ENCODE results near the gene NHP2.

The NHP2 gene

DNA sequence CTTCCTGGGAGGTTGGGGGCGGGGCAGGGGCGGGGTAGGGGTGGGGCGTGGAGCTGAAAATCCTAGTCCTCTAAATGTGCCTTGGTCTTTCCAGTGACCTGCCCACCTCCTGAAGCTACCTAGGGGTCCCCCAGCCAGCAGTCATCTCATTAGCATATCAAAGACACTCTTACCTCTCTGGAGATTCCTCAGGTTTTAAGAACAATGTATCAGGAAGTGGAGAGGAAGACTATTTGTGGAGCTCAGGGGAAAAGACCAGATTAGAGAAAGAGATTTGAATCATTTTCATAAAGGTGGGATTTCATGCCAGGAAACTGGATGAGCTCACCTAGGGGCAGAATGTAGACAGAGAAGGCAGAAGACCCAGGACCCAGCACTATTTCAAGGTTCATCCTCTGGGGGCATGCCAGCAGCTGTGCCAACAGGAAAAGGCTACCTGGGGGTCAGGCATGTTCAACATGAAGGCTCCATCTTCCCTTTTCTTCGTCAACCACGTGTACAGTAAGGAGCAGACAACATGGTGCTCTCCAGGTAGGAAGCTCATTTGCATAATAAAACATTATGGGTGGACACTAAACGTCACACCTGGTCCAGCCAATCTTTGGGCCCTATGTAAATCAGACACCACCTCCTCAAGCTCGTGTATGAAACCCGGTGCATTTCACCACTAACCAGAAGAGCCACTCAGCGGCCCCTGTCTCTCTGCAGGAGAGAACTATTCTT is 26.6 kb upstream of the NHP2 start:
- TF ChIP-seq, protein P1, sequence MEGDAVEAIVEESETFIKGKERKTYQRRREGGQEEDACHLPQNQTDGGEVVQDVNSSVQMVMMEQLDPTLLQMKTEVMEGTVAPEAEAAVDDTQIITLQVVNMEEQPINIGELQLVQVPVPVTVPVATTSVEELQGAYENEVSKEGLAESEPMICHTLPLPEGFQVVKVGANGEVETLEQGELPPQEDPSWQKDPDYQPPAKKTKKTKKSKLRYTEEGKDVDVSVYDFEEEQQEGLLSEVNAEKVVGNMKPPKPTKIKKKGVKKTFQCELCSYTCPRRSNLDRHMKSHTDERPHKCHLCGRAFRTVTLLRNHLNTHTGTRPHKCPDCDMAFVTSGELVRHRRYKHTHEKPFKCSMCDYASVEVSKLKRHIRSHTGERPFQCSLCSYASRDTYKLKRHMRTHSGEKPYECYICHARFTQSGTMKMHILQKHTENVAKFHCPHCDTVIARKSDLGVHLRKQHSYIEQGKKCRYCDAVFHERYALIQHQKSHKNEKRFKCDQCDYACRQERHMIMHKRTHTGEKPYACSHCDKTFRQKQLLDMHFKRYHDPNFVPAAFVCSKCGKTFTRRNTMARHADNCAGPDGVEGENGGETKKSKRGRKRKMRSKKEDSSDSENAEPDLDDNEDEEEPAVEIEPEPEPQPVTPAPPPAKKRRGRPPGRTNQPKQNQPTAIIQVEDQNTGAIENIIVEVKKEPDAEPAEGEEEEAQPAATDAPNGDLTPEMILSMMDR (IDR thresholded peaks at IDR 0.05; ENCODE audit: insufficient read depth, low read length, missing control alignments): no peak
- CTCF ChIA-PET: interaction anchor here (1.3 kb wide), 1 partner anchor 18 kb away, joined by 4 read pairs; no protein-coding TSS in a partner anchor
- POLR2A ChIA-PET: no interaction called here
- no peak for DNase-seq (ENCODE audit: low read depth, low spot score)
- no peak overlapping the region for H3K4me3 ChIP-seq (ENCODE audit: low read depth, low read length)

DNA sequence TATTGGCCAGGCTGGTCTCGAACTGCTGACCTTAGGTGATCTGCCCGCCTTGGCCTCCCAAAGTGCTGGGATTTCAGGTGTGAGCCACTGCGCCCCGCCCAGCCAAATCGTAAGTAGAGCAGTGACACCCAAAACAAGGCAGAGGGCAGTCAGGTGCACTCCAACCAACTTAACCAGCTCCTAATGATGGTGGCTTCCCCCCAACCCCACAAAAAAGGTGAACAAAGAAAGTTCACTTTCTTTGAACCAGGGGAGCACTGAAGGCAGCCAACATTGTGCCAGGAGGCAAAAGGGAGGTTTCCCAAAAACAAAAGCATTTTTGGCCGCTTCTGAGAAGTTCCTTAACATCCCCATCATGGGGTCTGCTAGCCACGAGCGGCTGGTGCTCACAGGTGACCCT is 23.9 kb upstream of the NHP2 start:
- POLR2A ChIA-PET: no interaction called here
- TF ChIP-seq, protein P1 (IDR thresholded peaks at IDR 0.05; ENCODE audit: insufficient read depth, low read length, missing control alignments): no peak
- no peak overlapping the region for H3K4me3 ChIP-seq (ENCODE audit: low read depth, low read length)
- CTCF ChIA-PET: no interaction called here
- DNase-seq (ENCODE audit: low read depth, low spot score): no peak

DNA sequence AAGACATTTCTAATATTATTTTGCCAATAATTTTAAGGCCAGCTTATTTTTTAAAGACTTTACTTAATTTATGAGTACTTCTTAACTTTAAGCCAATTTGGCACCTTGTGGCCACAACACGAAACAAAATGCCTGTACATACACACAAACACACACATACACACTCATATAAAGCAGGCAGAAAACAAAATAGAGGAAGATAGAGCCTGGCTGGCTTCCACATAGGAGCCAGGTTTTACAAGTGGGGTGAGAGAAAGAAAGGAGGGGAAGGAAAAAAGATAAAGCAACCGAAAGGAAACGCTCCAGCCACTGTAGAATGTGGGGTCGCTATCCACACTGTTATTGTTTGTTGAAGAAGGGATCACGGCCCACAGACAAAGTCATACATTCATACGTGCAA is 23.1 kb upstream of the NHP2 start:
- CTCF ChIA-PET: interaction anchor here (0.9 to 1.2 kb wide), 3 partner anchors 14 to 101 kb away, joined by 3 read pairs; no protein-coding TSS in a partner anchor
- no peak overlapping the region for H3K4me3 ChIP-seq (ENCODE audit: low read depth, low read length)
- POLR2A ChIA-PET: no interaction called here
- TF ChIP-seq, protein P1 (IDR thresholded peaks at IDR 0.05; ENCODE audit: insufficient read depth, low read length, missing control alignments): no peak
- DNase-seq (ENCODE audit: low read depth, low spot score): no peak

DNA sequence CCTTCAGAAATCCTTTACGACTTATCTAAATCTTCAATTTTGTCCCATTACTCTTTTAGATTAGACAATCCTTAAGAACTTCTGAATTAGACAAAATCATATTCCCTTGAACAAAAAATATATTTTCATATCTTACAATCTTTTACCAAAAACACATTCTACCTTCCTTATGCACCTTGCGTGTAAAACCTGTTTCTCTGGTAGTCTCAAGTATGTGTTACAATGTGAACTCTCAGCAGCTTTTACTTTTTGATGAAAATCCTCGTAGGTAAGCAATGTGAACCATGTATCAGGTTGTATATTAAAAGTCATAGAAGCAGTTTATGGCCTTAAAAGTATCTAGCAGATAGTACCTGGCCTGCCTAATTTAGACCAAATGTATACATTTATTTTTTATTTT is 20.8 kb upstream of the NHP2 start:
- ChIA-PET POLR2A (no interaction called here), CTCF (no interaction called here)
- no peak for DNase-seq (ENCODE audit: low read depth, low spot score)
- no peak overlapping the region for H3K4me3 ChIP-seq (ENCODE audit: low read depth, low read length)
- TF ChIP-seq, protein P1 (IDR thresholded peaks at IDR 0.05; ENCODE audit: insufficient read depth, low read length, missing control alignments): no peak

DNA sequence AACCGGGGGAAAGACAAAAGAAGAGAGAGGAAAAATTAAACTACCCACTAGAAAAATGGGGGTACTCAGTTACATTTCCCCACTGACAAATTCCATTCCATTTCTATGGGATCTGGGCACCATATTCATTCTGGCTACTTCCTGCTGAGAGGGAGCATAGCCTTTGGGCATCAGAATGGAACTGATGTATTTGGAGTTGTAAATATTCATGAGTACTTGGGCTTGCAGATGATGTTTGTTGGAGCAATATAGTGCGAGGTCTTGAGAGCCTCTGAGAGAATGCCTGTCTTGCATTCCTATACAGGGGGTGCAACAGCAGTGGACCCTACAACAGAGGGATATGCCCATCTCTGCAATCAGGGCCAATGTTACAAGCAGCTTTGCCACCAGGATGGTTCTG is 16.8 kb upstream of the NHP2 start:
- ChIA-PET POLR2A (no interaction called here), CTCF (no interaction called here)
- no peak for DNase-seq (ENCODE audit: low read depth, low spot score)
- no peak overlapping the region for H3K4me3 ChIP-seq (ENCODE audit: low read depth, low read length)
- TF ChIP-seq, protein P1 (IDR thresholded peaks at IDR 0.05; ENCODE audit: insufficient read depth, low read length, missing control alignments): no peak

DNA sequence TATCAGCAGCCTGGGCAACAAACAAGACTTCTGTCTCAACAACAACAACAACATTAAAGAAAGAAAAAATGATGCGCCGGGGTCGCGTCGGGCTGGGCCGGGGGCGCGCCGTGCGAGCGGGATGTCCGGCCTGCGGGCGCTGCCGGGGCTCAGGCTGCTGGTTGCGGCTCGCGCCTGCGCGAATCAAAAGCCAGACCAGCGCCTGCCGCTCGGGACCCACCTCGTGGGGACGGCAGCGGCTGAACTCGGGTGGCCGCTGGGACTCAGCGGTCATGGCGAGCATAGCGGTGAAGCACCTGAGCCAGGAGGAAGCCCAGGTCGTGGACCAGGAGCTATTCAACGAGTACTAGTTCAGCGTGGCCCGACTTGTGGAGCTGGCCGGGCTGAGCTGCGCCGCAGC is 11.9 kb upstream of the NHP2 start:
- no peak for DNase-seq (ENCODE audit: low read depth, low spot score)
- no peak overlapping the region for H3K4me3 ChIP-seq (ENCODE audit: low read depth, low read length)
- ChIA-PET CTCF (interaction anchor here (1.0 to 1.5 kb wide), 6 partner anchors 10 to 90 kb away, joined by 4 to 10 read pairs (median 4); no protein-coding TSS in a partner anchor), POLR2A (no interaction called here)
- TF ChIP-seq, protein P1 (IDR thresholded peaks at IDR 0.05; ENCODE audit: insufficient read depth, low read length, missing control alignments): no peak

Measured in AG04449 (cell line).